ENCODE measurements around the gene TNFRSF12A.

DNA sequence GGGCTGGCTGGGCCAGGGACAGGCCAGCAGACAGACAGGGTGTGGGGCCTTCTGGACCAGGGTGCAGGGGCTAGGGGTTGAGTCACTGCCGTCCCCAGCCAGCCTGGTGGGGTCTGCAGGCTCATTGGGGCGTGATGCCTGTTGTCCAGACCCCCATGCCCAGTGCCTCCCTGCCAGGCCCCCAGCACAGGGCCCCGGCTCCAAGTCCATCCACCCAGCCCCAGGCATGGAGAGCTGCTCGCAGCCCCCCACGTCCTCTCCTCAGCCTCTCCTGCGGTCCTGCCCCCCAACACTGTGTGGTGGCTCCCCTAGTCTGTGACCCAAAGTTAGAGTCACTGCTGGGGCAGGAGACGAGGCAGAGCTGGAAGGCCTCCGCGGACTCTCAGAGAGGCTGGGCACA lies 32.9 kb upstream of the TNFRSF12A start:
- no peak for TF ChIP-seq EZH2 (IDR thresholded peaks at IDR 0.05; ENCODE audit: low read length)
- TF ChIP-seq, protein P1, sequence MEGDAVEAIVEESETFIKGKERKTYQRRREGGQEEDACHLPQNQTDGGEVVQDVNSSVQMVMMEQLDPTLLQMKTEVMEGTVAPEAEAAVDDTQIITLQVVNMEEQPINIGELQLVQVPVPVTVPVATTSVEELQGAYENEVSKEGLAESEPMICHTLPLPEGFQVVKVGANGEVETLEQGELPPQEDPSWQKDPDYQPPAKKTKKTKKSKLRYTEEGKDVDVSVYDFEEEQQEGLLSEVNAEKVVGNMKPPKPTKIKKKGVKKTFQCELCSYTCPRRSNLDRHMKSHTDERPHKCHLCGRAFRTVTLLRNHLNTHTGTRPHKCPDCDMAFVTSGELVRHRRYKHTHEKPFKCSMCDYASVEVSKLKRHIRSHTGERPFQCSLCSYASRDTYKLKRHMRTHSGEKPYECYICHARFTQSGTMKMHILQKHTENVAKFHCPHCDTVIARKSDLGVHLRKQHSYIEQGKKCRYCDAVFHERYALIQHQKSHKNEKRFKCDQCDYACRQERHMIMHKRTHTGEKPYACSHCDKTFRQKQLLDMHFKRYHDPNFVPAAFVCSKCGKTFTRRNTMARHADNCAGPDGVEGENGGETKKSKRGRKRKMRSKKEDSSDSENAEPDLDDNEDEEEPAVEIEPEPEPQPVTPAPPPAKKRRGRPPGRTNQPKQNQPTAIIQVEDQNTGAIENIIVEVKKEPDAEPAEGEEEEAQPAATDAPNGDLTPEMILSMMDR (optimal IDR thresholded peaks at IDR 0.05 in 1 of 3, IDR thresholded peaks at IDR 0.05 in 1 of 3, conservative IDR thresholded peaks at IDR 0.05 in 1 of 3; ENCODE audit: extremely low read depth in 1 of 3, insufficient read depth in 2 of 3, low read length in 3 of 3), result no peak
